HG03175 (cell line): ENCODE results near the gene C10orf105.

ENCODE experiments used
- ATAC-seq: cut with Tn5 transposase; IDR thresholded peaks from one replicate; pipeline ENCODE4 v1.9.1; 2021; ENCODE audit warnings: mild to moderate bottlenecking, moderate library complexity; ENCODE audit not compliant: unreplicated experiment

Gene C10orf105

GRCh38 chr10:71719464-71720201 is at the start of gene C10orf105:
Gene C10orf105, minus strand, starts transcription at chr10:71719778. Its CDS starts 3,441 bp downstream, at chr10:71716337.
- no peak for ATAC-seq

- ATAC-seq = no peak
Observed at GRCh38 chr10:71767420-71768035, 48.0 kb upstream of the C10orf105 start.

GRCh38 chr10:71766717-71767419 is 47.3 kb upstream of the C10orf105 start:
- ATAC-seq = peak; percentile 44

- no peak for ATAC-seq
Observed at GRCh38 chr10:71765906-71766716, 46.5 kb upstream of the C10orf105 start.

- ATAC-seq = no peak
Observed at GRCh38 chr10:71765176-71765904, 45.8 kb upstream of the C10orf105 start.

GRCh38 chr10:71763352-71764127 is 44.0 kb upstream of the C10orf105 start:
- ATAC-seq = no peak

GRCh38 chr10:71762324-71762723 is 42.7 kb upstream of the C10orf105 start:
- ATAC-seq = no peak

GRCh38 chr10:71761541-71762113 is 42.0 kb upstream of the C10orf105 start:
- ATAC-seq = no peak

- no peak for ATAC-seq
Observed at GRCh38 chr10:71761105-71761511, 41.5 kb upstream of the C10orf105 start.

- no peak for ATAC-seq
Observed at GRCh38 chr10:71757399-71757922, 37.9 kb upstream of the C10orf105 start.

- ATAC-seq = no peak
Observed at GRCh38 chr10:71756311-71757191, 37.0 kb upstream of the C10orf105 start.

GRCh38 chr10:71755179-71755879 is 35.8 kb upstream of the C10orf105 start:
- ATAC-seq = no peak

GRCh38 chr10:71754562-71754961 is 35.0 kb upstream of the C10orf105 start:
- no peak for ATAC-seq

- ATAC-seq = no peak
Observed at GRCh38 chr10:71753960-71754505, 34.5 kb upstream of the C10orf105 start.

- no peak for ATAC-seq
Observed at GRCh38 chr10:71753091-71753959, 33.7 kb upstream of the C10orf105 start.
